PFSK-1 (cell line): Measurements from ENCODE around the gene TULP4.

ENCODE experiments used
- FOXP2 ChIP-seq: optimal IDR thresholded peaks from 2 replicates; pipeline ENCODE3; 2011; ENCODE audit warnings: borderline replicate concordance, control low read depth, inconsistent platforms; ENCODE audit not compliant: insufficient read depth; ENCODE audit errors: extremely low read length, extremely low read depth
- POLR2AphosphoS5 ChIP-seq: IDR thresholded peaks from 2 replicates; pipeline ENCODE4 v1.6.1; 2012; ENCODE audit warnings: low read depth, mild to moderate bottlenecking, control low read depth, low read length, moderate library complexity
- SIN3A ChIP-seq: IDR thresholded peaks from 2 replicates; pipeline ENCODE4 v1.6.1; 2012; ENCODE audit warnings: mild to moderate bottlenecking, low read length, moderate library complexity, borderline replicate concordance; ENCODE audit not compliant: insufficient read depth
- TF ChIP-seq, protein P1 (sequence below), 2 experiments: IDR thresholded peaks; 2 replicates each; pipeline versions ENCODE4 v1.6.1 to v1.8.0; 2011 to 2012; ENCODE audit warnings: low read depth in 2 of 2, low read length in 2 of 2, control low read depth in 1 of 2, inconsistent platforms in 1 of 2, mild to moderate bottlenecking in 1 of 2, moderate library complexity in 1 of 2; ENCODE audit not compliant: insufficient read depth in 1 of 2

GRCh38 chr6:158516098-158516497 lies 203.8 kb downstream of the TULP4 start:
- TF ChIP-seq FOXP2 (no peak), POLR2AphosphoS5 (no peak), SIN3A (no peak)
- TF ChIP-seq, protein P1, sequence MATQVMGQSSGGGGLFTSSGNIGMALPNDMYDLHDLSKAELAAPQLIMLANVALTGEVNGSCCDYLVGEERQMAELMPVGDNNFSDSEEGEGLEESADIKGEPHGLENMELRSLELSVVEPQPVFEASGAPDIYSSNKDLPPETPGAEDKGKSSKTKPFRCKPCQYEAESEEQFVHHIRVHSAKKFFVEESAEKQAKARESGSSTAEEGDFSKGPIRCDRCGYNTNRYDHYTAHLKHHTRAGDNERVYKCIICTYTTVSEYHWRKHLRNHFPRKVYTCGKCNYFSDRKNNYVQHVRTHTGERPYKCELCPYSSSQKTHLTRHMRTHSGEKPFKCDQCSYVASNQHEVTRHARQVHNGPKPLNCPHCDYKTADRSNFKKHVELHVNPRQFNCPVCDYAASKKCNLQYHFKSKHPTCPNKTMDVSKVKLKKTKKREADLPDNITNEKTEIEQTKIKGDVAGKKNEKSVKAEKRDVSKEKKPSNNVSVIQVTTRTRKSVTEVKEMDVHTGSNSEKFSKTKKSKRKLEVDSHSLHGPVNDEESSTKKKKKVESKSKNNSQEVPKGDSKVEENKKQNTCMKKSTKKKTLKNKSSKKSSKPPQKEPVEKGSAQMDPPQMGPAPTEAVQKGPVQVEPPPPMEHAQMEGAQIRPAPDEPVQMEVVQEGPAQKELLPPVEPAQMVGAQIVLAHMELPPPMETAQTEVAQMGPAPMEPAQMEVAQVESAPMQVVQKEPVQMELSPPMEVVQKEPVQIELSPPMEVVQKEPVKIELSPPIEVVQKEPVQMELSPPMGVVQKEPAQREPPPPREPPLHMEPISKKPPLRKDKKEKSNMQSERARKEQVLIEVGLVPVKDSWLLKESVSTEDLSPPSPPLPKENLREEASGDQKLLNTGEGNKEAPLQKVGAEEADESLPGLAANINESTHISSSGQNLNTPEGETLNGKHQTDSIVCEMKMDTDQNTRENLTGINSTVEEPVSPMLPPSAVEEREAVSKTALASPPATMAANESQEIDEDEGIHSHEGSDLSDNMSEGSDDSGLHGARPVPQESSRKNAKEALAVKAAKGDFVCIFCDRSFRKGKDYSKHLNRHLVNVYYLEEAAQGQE (IDR thresholded peaks at IDR 0.05; ENCODE audit: insufficient read depth in 1 of 2, low read depth in 2 of 2, low read length in 2 of 2) = no peak
